ENCODE measurements around the gene IPPK. TPM values are rescaled to one million over a fixed set of nuclear protein-coding genes. Genes with fewer than 3 reads are reported as not detected.

Gene IPPK
- total RNA-seq, 4 donors from 2014 or later, result 6.3 to 15.7 (median 10.1) TPM

- Histone ChIP-seq H3K9me3 (no peaks in the 10 kb centered on the region), H3K36me3 (peaks cover 0 to 78% (median 0%) of the 10 kb centered on the region in 3 donors), H3K4me1 (no peaks in the 10 kb centered on the region), H3K4me3 (no peak overlapping the region), H3K27me3 (no peaks in the 10 kb centered on the region), H3K27ac (no peak overlapping the region)
- TF ChIP-seq CTCF (IDR thresholded peaks at IDR 0.05) (no peak), POLR2A (IDR thresholded peaks at IDR 0.05) (no peak)
- DNase-seq, result peak in 2 of 3 donors; percentile 12 to 37
These were observed 29.4 kb downstream of the IPPK start for GRCh38 chr9:92640398-92641091.

- Histone ChIP-seq H3K27ac (no peak overlapping the region), H3K9me3 (no peaks in the 10 kb centered on the region), H3K36me3 (peaks cover 0 to 77% (median 0%) of the 10 kb centered on the region in 3 donors), H3K4me1 (no peaks in the 10 kb centered on the region), H3K27me3 (no peaks in the 10 kb centered on the region), H3K4me3 (no peak overlapping the region)
- DNase-seq, result peak in 1 of 3 donors; percentile 32
- TF ChIP-seq POLR2A (IDR thresholded peaks at IDR 0.05), result no peak
- no peak for TF ChIP-seq CTCF (IDR thresholded peaks at IDR 0.05)
These were observed 30.1 kb downstream of the IPPK start for GRCh38 chr9:92639791-92640271.

- no peak for TF ChIP-seq CTCF (IDR thresholded peaks at IDR 0.05)
- TF ChIP-seq POLR2A (IDR thresholded peaks at IDR 0.05), result no peak
- Histone ChIP-seq H3K27ac (no peak overlapping the region), H3K36me3 (peaks cover 0 to 80% (median 0%) of the 10 kb centered on the region in 3 donors), H3K27me3 (no peaks in the 10 kb centered on the region), H3K4me1 (no peaks in the 10 kb centered on the region), H3K4me3 (no peak overlapping the region), H3K9me3 (no peaks in the 10 kb centered on the region)
- DNase-seq, result peak in 1 of 3 donors; percentile 17
These were observed 30.8 kb downstream of the IPPK start for GRCh38 chr9:92639124-92639523.

- H3K36me3 ChIP-seq, result peaks cover 0 to 84% (median 0%) of the 10 kb centered on the region in 3 donors
- H3K4me3 ChIP-seq, result no peak overlapping the region
- TF ChIP-seq POLR2A (IDR thresholded peaks at IDR 0.05) (no peak), CTCF (IDR thresholded peaks at IDR 0.05) (no peak)
- peak in 1 of 3 donors; percentile 34 for DNase-seq
- H3K9me3 ChIP-seq, result no peaks in the 10 kb centered on the region
- no peaks in the 10 kb centered on the region for H3K27me3 ChIP-seq
- no peak overlapping the region for H3K27ac ChIP-seq
- H3K4me1 ChIP-seq, result no peaks in the 10 kb centered on the region
These were observed 31.3 kb downstream of the IPPK start for GRCh38 chr9:92638621-92639101.

GRCh38 chr9:92637886-92638620 lies 31.9 kb downstream of the IPPK start:
- Histone ChIP-seq H3K27me3 (no peaks in the 10 kb centered on the region), H3K4me3 (no peak overlapping the region), H3K36me3 (peaks cover 0 to 84% (median 0%) of the 10 kb centered on the region in 3 donors), H3K4me1 (no peaks in the 10 kb centered on the region), H3K9me3 (no peaks in the 10 kb centered on the region), H3K27ac (no peak overlapping the region)
- no peak for TF ChIP-seq POLR2A (IDR thresholded peaks at IDR 0.05)
- TF ChIP-seq CTCF (IDR thresholded peaks at IDR 0.05), result no peak
- DNase-seq, result peak in 1 of 3 donors; percentile 36

Data from Peyer's patch (tissue), 4 donors.